H1 (cell line): ENCODE data around the gene MED17. TPM values are rescaled to one million over a fixed set of nuclear protein-coding genes. Genes with fewer than 3 reads are reported as not detected.

Experiments
- CTCF ChIA-PET: fragments of 300-600 bp; sonication (Branson Sonifier 250); formaldehyde crosslinking; loops from one replicate; lab custom pipeline; 2021; ENCODE audit not compliant: partially characterized antibody; lab: Charles Lee
- POLR2A ChIA-PET: fragments of 300-600 bp; sonication (Branson Sonifier 250); formaldehyde crosslinking; loops from one replicate; lab custom pipeline; 2021; ENCODE audit warnings: inconsistent platforms; ENCODE audit not compliant: partially characterized antibody; lab: Charles Lee
- DNase-seq, 2 experiments: peaks; one replicate each; pipeline versions ENCODE4 v3.0.0 to v3.0.0-alpha.2; 2010 to 2022; ENCODE audit warnings: low spot score in 2 of 2, low read depth in 1 of 2, mixed read lengths in 1 of 2
- FAIRE-seq: peaks from 2 replicates; lab custom pipeline; 2011; peaks lifted over from hg19 to GRCh38; lab: Jason Lieb, UNC
- H2AFZ ChIP-seq: 2 replicates; pipeline ENCODE4 v1.8.1; 2012; ENCODE audit warnings: low read length, inconsistent platforms
- H2AK5ac ChIP-seq: 2 replicates; pipeline ENCODE4 v1.6.1; 2013; ENCODE audit warnings: low read depth, low read length
- H2BK120ac ChIP-seq: replicated peaks from 2 replicates; pipeline ENCODE3; 2013; ENCODE audit warnings: low read depth, low read length, inconsistent platforms
- H2BK12ac ChIP-seq: 2 replicates; pipeline ENCODE4 v1.6.1; 2013; ENCODE audit warnings: low read depth, low read length
- H2BK15ac ChIP-seq: 2 replicates; pipeline ENCODE4 v1.6.1; 2013; ENCODE audit warnings: low read length
- H2BK20ac ChIP-seq: 2 replicates; pipeline ENCODE4 v1.6.1; 2013; ENCODE audit warnings: low read length
- H2BK5ac ChIP-seq: 2 replicates; pipeline ENCODE4 v1.6.1; 2013; ENCODE audit warnings: low read depth, low read length
- H3K14ac ChIP-seq: 2 replicates; pipeline ENCODE4 v1.6.1; 2013; ENCODE audit warnings: inconsistent platforms; ENCODE audit not compliant: insufficient read length
- H3K18ac ChIP-seq: 2 replicates; pipeline ENCODE4 v1.6.1; 2013; ENCODE audit warnings: low read length; ENCODE audit errors: extremely low read depth
- H3K23ac ChIP-seq: 2 replicates; pipeline ENCODE4 v1.6.1; 2013; ENCODE audit warnings: inconsistent platforms; ENCODE audit not compliant: insufficient read length
- H3K23me2 ChIP-seq: 2 replicates; pipeline ENCODE4 v1.6.1; 2013; ENCODE audit warnings: low read depth, low read length
- H3K27ac ChIP-seq: 2 replicates; pipeline ENCODE4 v1.6.1; 2011; ENCODE audit warnings: low read depth, low read length, inconsistent platforms
- H3K27me3 ChIP-seq, 4 experiments: replicated peaks in 1 of 4; 1 replicate in 1 of 4; 2 replicates in 3 of 4; pipeline versions ENCODE4 v1.6.1 to v1.8.1; 2011 to 2013; ENCODE audit warnings: low read length in 3 of 4, mild to moderate bottlenecking in 3 of 4, inconsistent platforms in 2 of 4, mixed read lengths in 2 of 4, moderate library complexity in 1 of 4; ENCODE audit not compliant: control insufficient read depth in 3 of 4, insufficient read depth in 3 of 4; ENCODE audit errors: extremely low read depth in 1 of 4
- H3K36me3 ChIP-seq, 4 experiments: 2 replicates each; pipeline versions ENCODE4 v1.6.1 to v1.8.1; 2011 to 2013; ENCODE audit warnings: mild to moderate bottlenecking in 4 of 4, low read length in 3 of 4, moderate library complexity in 2 of 4, control low read depth in 1 of 4, inconsistent platforms in 1 of 4; ENCODE audit not compliant: insufficient read depth in 4 of 4, control insufficient read depth in 2 of 4
- H3K4ac ChIP-seq: replicated peaks from 2 replicates; pipeline ENCODE3; 2013; ENCODE audit warnings: low read length, low read depth, mixed read lengths, inconsistent platforms; ENCODE audit not compliant: insufficient read length
- H3K4me1 ChIP-seq, 4 experiments: replicated peaks in 1 of 4; 1 replicate in 1 of 4; 2 replicates in 3 of 4; pipeline versions ENCODE4 v1.6.1 to v1.8.1; 2011 to 2013; ENCODE audit warnings: low read length in 3 of 4, inconsistent platforms in 2 of 4, mixed read lengths in 1 of 4; ENCODE audit not compliant: insufficient read depth in 4 of 4, control insufficient read depth in 3 of 4
- H3K4me2 ChIP-seq, 2 experiments: 2 replicates each; pipeline versions ENCODE4 v1.6.1 to v1.8.1; 2011 to 2013; ENCODE audit warnings: low read depth in 2 of 2, low read length in 2 of 2, control low read depth in 1 of 2, inconsistent platforms in 1 of 2, mild to moderate bottlenecking in 1 of 2; ENCODE audit not compliant: insufficient read depth in 1 of 2
- H3K4me3 ChIP-seq, 4 experiments: fragments of 200-600, 300-600 bp in 1 of 4; sonication (generic), shearing (Covaris generic), sonication (Bioruptor Twin) in 1 of 4; 2 replicates each; pipeline versions ENCODE4 v1.5.1 to v1.8.1; 2011 to 2016; ENCODE audit warnings: low read length in 4 of 4, low read depth in 3 of 4, control low read depth in 2 of 4, inconsistent platforms in 2 of 4, mild to moderate bottlenecking in 2 of 4, mixed read lengths in 1 of 4, moderate library complexity in 1 of 4; ENCODE audit not compliant: insufficient read depth in 2 of 4; ENCODE audit errors: extremely low read depth in 1 of 4
- H3K56ac ChIP-seq: replicated peaks from 2 replicates; pipeline ENCODE3; 2013; ENCODE audit warnings: low read depth, mild to moderate bottlenecking, mixed read lengths, low read length, inconsistent platforms; ENCODE audit not compliant: insufficient read length
- H3K79me1 ChIP-seq: 2 replicates; pipeline ENCODE4 v1.6.1; 2013; ENCODE audit warnings: low read depth, low read length, control low read depth
- H3K79me2 ChIP-seq, 2 experiments: 2 replicates each; pipeline versions ENCODE4 v1.6.1 to v1.8.1; 2012 to 2013; ENCODE audit warnings: low read length in 2 of 2, mild to moderate bottlenecking in 2 of 2, inconsistent platforms in 1 of 2; ENCODE audit not compliant: insufficient read depth in 2 of 2, control insufficient read depth in 1 of 2
- H3K9ac ChIP-seq, 4 experiments: replicated peaks in 1 of 4; 1 replicate in 1 of 4; 2 replicates in 3 of 4; pipeline versions ENCODE4 v1.6.1 to v1.8.1; 2011 to 2013; ENCODE audit warnings: low read depth in 3 of 4, low read length in 3 of 4, control low read depth in 2 of 4, mild to moderate bottlenecking in 2 of 4, moderate library complexity in 2 of 4, inconsistent platforms in 1 of 4; ENCODE audit errors: extremely low read depth in 1 of 4
- H3K9me3 ChIP-seq, 2 experiments: 2 replicates each; pipeline versions ENCODE4 v1.6.1 to v1.8.1; 2012 to 2013; ENCODE audit warnings: mild to moderate bottlenecking in 2 of 2, moderate library complexity in 2 of 2, control low read depth in 1 of 2, inconsistent platforms in 1 of 2, low read depth in 1 of 2, low read length in 1 of 2, mixed read lengths in 1 of 2; ENCODE audit not compliant: insufficient read depth in 2 of 2
- H4K20me1 ChIP-seq, 2 experiments: replicated peaks in 1 of 2; 2 replicates each; pipeline versions ENCODE3 to v1.8.1; 2011 to 2013; ENCODE audit warnings: inconsistent platforms in 2 of 2, low read length in 2 of 2, mild to moderate bottlenecking in 1 of 2; ENCODE audit not compliant: insufficient read depth in 2 of 2, control insufficient read depth in 1 of 2
- H4K5ac ChIP-seq: 2 replicates; pipeline ENCODE4 v1.6.1; 2013; ENCODE audit warnings: low read length, low read depth, mixed read lengths, inconsistent platforms; ENCODE audit not compliant: insufficient read length
- H4K8ac ChIP-seq: 2 replicates; pipeline ENCODE4 v1.8.0; 2013; ENCODE audit warnings: mild to moderate bottlenecking, moderate library complexity, low read length, inconsistent platforms; ENCODE audit not compliant: insufficient read depth; ENCODE audit errors: extremely low read depth
- H4K91ac ChIP-seq: replicated peaks from 2 replicates; pipeline ENCODE3; 2013; ENCODE audit warnings: low read length, mixed read lengths, inconsistent platforms; ENCODE audit not compliant: insufficient read length
- CREB1 ChIP-seq: IDR thresholded peaks from 2 replicates; pipeline ENCODE4 v1.6.1; 2012; ENCODE audit warnings: inconsistent platforms
- KDM4A ChIP-seq: IDR thresholded peaks from one replicate; pipeline ENCODE4 v1.7.1; 2012; ENCODE audit warnings: low read depth, mild to moderate bottlenecking, moderate library complexity, low read length, inconsistent platforms; ENCODE audit not compliant: severe bottlenecking
- KDM5A ChIP-seq: fragments of 200-600 bp; IDR thresholded peaks from 2 replicates; pipeline ENCODE4 v1.7.1; 2012; ENCODE audit warnings: mild to moderate bottlenecking, low read length, inconsistent platforms, mixed read lengths
- NANOG ChIP-seq: IDR thresholded peaks from 2 replicates; pipeline ENCODE4 v1.6.1; 2011; ENCODE audit warnings: low read length, low read depth, mild to moderate bottlenecking, inconsistent platforms; ENCODE audit not compliant: insufficient read depth, poor library complexity, severe bottlenecking
- POLR2AphosphoS5 ChIP-seq: IDR thresholded peaks from 2 replicates; pipeline ENCODE4 v1.6.1; 2011; ENCODE audit warnings: low read depth, low read length
- SIN3A ChIP-seq, 2 experiments: IDR thresholded peaks in 1 of 2; conservative IDR thresholded peaks in 1 of 2; 2 replicates each; pipeline ENCODE4 v1.6.1; 2011 to 2012; ENCODE audit warnings: low read length in 2 of 2, improper control_type of control experiment in 1 of 2, low read depth in 1 of 2, mild to moderate bottlenecking in 1 of 2
- SP4 ChIP-seq: IDR thresholded peaks from 2 replicates; pipeline ENCODE4 v1.6.1; 2012; ENCODE audit warnings: low read length, inconsistent platforms
- SUZ12 ChIP-seq: fragments of 200-600 bp; sonication (generic); IDR thresholded peaks from 2 replicates; pipeline ENCODE4 v1.6.1; 2012; ENCODE audit warnings: mild to moderate bottlenecking, inconsistent platforms, low read length, moderate library complexity, mixed read lengths
- TAF1 ChIP-seq: IDR thresholded peaks from 2 replicates; pipeline ENCODE4 v1.6.1; 2011; ENCODE audit warnings: mild to moderate bottlenecking, low read depth, low read length
- TBP ChIP-seq: IDR thresholded peaks from 2 replicates; pipeline ENCODE4 v1.6.1; 2011; ENCODE audit warnings: low read depth, low read length, improper control_type of control experiment
- TCF12 ChIP-seq: IDR thresholded peaks from 2 replicates; pipeline ENCODE4 v1.6.1; 2011; ENCODE audit warnings: low read depth, mild to moderate bottlenecking, low read length
- WGBS, 2 experiments: shearing (Covaris generic) in 1 of 2; methylation state at CpG; one replicate each; pipeline versions ENCODE4 v1.1.6 to v1.1.7; 2013 to 2015; ENCODE audit warnings: low lambda C conversion rate in 2 of 2, mixed read lengths in 2 of 2, inconsistent platforms in 1 of 2, low coverage in 1 of 2, missing lambda C conversion rate in 1 of 2; ENCODE audit not compliant: insufficient replicate concordance in 2 of 2, insufficient coverage in 1 of 2, insufficient read length in 1 of 2; ENCODE audit errors: extremely low coverage in 1 of 2, missing lambda C conversion rate in 1 of 2; 5-methylcytosine and 5-hydroxymethylcytosine counted together
- polyA plus RNA-seq, 7 experiments: library from polyadenylated mRNA; depleted of rRNA in 3 of 7; stranded (reverse) in 5 of 7; unstranded in 2 of 7; fragments of >200 nt in 5 of 7; fragments of 200-250 nt in 2 of 7; gene quantifications; 1 replicate in 5 of 7; 2 replicates in 1 of 7; 4 replicates in 1 of 7; pipeline versions ENCODE4 v1.2.1 to v1.2.3, GENCODE V29; 2011 to 2013; ENCODE audit warnings: missing spikeins in 2 of 7, mixed read lengths in 2 of 7
- total RNA-seq: library from RNA; stranded (reverse); fragmentation: NEBNext Ultra II Directional; extraction: Animal tissue kit (Norgen Biotek cat#: 25700); gene quantifications from 2 replicates; pipeline ENCODE4 v1.2.1, GENCODE V29; 2021
- TF ChIP-seq, protein P1 (sequence below): IDR thresholded peaks from 2 replicates; pipeline ENCODE4 v1.6.1; 2012; ENCODE audit warnings: inconsistent platforms

The MED17 gene
- total and polyA plus RNA-seq, 2 of the 8 experiments (the other 6 are each of a cell fraction or from before 2014, with no cell fraction given) = 8.8 to 33.7 TPM

DNA sequence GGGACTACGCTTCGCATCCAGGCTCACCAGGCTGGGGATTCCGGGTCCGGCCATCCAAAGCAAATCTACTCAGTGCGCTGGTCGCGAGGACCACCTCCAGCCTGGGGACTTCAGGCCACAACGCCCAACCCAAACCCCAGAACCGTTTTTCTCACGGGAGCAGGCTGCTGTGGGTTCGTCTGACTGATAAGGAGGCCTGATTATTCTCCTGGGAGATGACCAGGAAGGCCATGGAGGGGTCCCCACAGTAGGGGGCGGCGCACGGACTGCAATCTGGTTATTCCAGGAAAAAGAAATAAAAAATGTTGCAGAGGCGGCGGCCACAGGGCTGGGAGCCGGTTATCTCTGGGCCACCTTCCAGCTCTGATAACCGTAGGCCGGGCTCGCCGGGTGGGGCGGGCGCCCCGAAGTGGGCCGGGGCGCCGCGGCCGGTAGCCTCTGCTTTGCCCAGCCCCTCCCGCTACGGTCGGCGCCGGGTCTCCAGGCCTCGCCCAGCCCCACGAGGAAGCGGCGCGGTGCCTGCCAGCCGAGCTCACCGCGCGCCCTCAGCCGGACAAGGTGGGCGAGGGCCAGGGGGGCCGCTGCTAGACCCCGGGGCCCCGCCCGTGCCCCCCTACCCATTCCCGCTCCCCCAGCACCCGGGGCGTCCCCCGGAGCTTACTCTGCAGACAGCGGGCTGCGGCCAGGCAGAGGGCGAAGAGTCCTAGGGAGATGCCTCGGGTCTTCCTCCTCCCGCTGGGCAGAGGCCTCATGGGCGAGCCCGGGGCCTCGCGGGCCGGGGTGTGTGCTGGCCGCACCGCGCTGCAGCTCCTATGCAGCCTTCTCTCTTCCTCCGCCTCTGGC, 65.9 kb downstream of the MED17 start:
- no peak overlapping the region for H3K4ac ChIP-seq
- peak overlapping the region; percentile 51 to 56; a peak in 3 of 4 replicates for H3K4me2 ChIP-seq
- no peaks in the 10 kb centered on the region; a peak in 2 of 7 replicates for H3K27me3 ChIP-seq
- peak overlapping the region; percentile 80; the same call in 1 of the 2 replicates for H2AFZ ChIP-seq
- no peaks in the 10 kb centered on the region for H3K36me3 ChIP-seq
- no peaks in the 10 kb centered on the region for H3K79me2 ChIP-seq
- DNase-seq (peak in 1 of 2 experiments; percentile 58), FAIRE-seq (no peak)
- no peak overlapping the region for H3K27ac ChIP-seq
- H3K79me1 ChIP-seq = no peaks in the 10 kb centered on the region
- H2AK5ac ChIP-seq = no peak overlapping the region
- peak overlapping the region; percentile 13; the same call in 1 of the 2 replicates for H3K18ac ChIP-seq
- H2BK12ac ChIP-seq = no peak overlapping the region
- no peak overlapping the region for H3K9ac ChIP-seq
- ChIA-PET CTCF (interaction anchor here (0.5 to 1.4 kb wide), 4 partner anchors 15 to 69 kb away, joined by 3 to 4 read pairs (median 3); no protein-coding TSS in a partner anchor), POLR2A (interaction anchor here (0.6 to 1.5 kb wide), 3 partner anchors 10 to 813 kb away, joined by 3 to 5 read pairs (median 3); no protein-coding TSS in a partner anchor)
- H3K23ac ChIP-seq = no peak overlapping the region
- no peak overlapping the region for H4K5ac ChIP-seq
- no peak overlapping the region for H3K56ac ChIP-seq
- H3K4me3 ChIP-seq = peak overlapping the region; percentile 23 to 58 (median 27)
- no peak overlapping the region for H2BK5ac ChIP-seq
- no peak overlapping the region for H4K91ac ChIP-seq
- 48% methylated on average over 40 of the region's 67 CpGs; no CpG with 5 or more reads in 1 of the 2 experiments for WGBS, 2 experiments
- no peak overlapping the region; the same call in 1 of the 2 replicates for H2BK20ac ChIP-seq
- H3K4me1 ChIP-seq = peaks cover 0 to 3% (median 2%) of the 10 kb centered on the region in 4 experiments; a peak in 3 of 7 replicates
- no peak overlapping the region for H2BK120ac ChIP-seq
- H4K20me1 ChIP-seq = no peaks in the 10 kb centered on the region
- H4K8ac ChIP-seq = peak overlapping the region; percentile 88
- 0 out of 2 replicates have a peak, but pooled peaks cover 3% of the 10 kb centered on the region for H3K23me2 ChIP-seq
- no peak overlapping the region for H3K14ac ChIP-seq
- no peak overlapping the region for H2BK15ac ChIP-seq
- no peaks in the 10 kb centered on the region for H3K9me3 ChIP-seq
- TF ChIP-seq SP4 (no peak), TCF12 (no peak), NANOG (no peak), TBP (no peak), KDM4A (peak; percentile 36), CREB1 (no peak), POLR2AphosphoS5 (no peak), TAF1 (no peak), KDM5A (no peak), SUZ12 (no peak), SIN3A (conservative IDR thresholded peaks at IDR 0.05 in 1 of 2, IDR thresholded peaks at IDR 0.05 in 1 of 2; ENCODE audit: low read depth in 1 of 2, low read length in 2 of 2) (no peak)
- TF ChIP-seq, protein P1, sequence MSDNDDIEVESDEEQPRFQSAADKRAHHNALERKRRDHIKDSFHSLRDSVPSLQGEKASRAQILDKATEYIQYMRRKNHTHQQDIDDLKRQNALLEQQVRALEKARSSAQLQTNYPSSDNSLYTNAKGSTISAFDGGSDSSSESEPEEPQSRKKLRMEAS = peak; percentile 45; the same call in 1 of the 2 replicates
